Activated CD4-positive, alpha-beta T cell treated with anti-CD3 and anti-CD28 coated beads, Interleukin-2, Interleukin-4, amounts not matched to agents 100 ng/mL and 50 ng/mL, durations not matched to agents 16 hours and 8 hours (primary cell): ENCODE measurements around the gene KRT36.

Experiments used
- DNase-seq: peaks from one replicate; pipeline ENCODE4 v3.0.0-alpha.2; 2020; ENCODE audit warnings: low spot score

The KRT36 gene

DNA sequence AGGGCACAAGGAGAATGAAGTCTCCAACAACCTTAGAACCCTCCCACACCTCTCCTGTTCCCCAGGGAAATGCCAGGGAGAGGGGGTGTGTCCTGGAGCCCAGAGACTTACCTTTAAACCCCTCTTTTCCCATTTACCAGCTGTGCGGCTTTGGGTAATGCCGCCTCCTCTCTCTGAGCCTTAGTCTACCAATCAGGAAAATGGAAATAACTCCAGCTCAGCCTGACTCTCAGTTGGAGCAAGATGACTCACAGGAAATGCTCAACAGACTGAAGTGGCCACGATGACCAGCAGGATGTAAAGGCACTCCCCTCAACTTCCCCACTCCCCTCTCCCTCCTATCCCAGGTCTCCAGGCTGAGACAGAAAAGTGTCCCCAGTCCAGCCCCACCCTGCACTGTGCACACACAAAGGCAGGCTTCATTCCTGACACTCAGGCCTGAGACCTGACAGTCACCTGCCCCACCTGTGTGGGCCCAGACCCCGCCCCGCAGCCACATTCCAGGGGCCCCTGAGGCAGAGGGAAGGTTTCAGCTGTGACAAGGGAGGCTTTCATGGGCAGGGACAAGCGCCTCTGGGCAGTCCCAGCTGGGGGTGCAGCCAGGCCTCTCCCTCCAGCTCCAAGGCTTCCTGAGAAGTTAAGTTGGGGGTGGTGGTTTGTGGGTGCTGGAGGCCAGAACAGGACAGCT is 32.0 kb upstream of the KRT36 start:
- DNase-seq, result no peak

DNA sequence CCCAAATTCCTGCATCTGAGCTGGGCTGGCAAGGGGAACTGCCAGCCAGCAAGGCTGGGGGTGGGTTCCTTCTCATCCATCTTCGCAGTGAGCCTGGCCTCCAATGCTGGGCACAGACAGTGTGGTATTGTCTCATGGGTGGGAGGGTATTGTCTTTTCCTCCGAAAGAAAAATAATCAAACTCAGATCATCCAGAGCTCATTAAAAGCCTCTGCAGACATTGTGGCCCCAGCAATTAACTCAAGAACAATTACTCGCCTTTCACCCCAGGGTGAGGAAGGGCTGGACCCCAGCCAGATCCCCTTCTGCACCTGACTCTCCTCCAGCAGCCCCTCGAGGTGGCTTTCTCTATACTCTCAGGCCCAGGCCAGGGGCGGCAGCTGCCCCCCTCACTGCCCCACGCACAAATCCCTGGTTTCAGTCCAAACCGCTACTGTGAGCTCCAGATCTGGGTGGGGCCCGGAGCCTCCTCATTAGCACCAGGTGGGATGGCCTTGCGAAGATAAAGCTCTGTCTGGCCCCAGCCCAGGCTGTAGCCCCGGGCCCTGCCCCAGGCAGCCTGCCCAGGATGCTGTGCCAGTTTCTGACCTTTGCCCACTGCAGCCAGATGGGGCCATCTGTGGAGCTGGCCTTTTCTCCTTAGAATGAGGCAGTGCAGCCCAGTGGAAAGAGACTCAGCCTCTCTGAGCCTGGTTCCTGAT is 31.3 kb upstream of the KRT36 start:
- DNase-seq, result no peak

DNA sequence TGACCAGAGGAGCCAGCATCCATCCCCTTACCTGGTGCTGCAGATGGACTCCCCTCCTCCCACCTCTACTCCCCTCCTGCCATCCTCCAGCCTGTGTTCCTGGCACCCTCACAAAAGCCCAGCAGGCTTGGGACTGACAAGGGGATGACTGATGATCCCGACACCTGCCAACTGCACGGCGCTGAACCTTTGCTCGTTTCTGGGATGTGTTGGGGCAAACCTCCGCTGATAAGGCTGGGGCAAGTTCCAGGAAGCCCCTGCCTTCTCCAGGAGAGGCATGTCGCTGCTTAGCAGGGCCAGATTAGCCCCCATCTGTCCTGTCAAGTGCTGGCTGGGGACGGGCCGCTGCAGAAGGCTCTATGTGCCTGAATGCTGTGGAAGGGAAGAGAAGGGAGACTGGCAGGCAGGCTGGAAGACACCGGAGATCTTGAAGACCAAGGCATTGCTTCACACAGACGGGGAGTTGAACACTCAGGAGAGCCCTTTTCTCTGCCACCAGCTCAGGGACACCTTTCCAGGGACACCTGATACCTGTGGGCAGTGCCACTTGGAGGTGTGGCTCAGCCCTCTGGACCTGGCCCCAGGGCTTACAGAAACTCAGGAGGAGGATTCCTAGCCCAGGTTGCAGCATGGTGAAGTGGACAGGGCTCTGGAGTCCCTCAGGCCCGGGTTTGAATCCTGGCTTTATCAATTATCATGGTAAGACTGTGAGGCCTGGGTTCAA is 30.0 kb upstream of the KRT36 start:
- DNase-seq, result no peak

DNA sequence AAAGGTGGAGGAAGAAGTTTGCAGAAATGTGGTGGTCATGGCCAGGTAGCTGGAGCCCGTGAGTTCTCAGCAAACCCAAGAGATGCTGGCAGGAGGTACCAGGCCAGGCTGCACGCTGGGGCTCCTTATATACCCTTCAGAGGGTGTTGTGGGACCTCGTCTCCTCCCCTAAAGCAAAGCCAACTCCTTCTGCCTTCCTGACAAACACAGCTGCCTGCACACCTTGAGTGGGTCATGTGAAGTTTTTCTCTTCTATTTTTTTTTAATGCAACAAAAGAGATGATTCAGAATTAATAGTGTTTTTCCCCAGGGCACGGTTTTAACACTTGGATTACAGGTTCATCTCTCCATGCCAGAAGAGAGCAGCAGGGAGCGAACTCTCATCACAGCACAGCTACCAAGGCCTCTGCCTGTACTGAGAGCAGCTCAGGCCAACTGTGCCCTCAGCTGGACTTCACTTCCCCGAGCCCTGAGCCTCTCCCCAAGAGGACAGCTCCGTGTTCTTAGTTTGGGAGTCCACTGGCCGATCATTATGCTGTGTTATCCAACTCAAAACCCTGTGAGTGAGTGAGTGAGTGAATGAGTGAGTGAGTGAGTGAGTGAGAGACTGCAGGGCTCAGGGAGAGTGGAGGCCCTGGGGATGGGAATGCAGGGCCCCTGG is 29.2 kb upstream of the KRT36 start, which contains the start of gene KRT15:
KRT15 (minus strand) TSS at position 102 of the 661 bp plus-strand sequence; CDS start at position 39, 63 bp downstream.
- DNase-seq, result no peak

DNA sequence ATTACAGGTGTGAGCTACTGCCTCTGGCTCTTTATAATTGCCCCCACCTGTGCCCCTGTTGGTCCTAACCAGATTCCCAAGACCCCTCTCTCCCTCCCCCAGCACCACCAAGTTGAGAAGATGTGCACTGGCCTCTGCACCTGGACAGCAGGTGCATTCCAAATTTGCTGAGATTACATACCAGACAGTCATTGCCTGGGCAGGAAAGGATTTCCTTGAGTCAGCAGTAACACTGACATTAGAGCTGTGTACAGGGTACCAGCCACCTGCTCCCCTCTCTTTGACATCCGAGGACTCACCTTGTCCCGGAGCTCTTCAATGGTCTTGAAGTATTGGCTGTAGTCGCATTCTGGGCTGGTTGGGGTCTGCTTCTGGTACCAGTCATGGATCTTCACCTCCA is 28.3 kb upstream of the KRT36 start:
- no peak for DNase-seq

DNA sequence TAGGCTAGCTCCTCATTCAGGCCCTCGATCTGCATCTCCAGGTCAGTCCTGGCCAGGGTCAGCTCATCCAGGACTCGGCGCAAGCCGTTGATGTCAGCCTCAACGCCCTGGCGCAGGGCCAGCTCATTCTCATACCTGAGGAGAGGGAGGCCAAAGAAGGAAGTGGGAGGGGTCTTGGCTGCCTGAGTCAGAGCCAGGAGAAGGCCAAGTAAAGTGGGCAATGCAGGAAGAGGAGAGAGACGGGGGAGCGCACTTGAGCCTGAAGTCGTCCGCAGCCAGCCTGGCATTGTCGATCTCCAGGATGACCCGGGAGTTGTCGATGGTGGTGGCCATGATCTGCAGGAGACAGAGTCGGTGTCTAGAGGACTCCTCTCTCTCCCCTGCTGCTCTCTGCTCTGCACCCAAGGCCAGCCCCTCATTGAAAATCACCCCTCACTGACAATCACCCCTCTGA is 27.1 kb upstream of the KRT36 start:
- DNase-seq, result no peak

DNA sequence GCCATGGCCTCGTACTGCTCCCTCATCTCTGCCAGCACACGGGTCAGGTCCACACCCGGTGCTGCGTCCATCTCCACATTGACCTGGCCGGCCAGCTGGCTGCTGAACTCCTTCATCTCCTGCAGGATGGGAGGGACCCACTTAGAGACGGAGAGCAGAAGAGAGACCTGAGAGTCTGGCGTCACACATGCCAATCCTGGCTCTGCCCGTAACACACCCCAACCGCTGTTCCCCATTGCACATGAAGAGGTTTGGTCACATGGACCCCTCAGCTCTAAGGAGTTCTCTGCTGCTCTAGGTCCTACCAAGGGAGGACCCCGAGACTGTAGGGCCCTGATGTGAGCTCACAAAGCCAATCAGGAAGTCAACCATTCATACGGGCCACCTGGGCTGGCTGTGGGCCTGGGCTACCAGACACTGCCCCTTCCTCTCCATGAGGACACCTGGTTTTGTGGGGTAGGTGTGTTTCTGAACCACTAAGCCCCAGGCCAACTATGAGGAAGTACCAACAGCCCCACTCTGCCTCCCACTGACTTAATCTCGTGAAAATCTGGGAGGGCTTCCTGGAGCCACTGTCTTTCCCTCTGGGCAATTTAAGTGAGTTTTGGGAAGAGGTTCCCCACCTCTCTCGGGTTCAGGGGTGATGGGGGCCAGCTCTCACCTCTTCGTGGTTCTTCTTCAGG is 26.6 kb upstream of the KRT36 start:
- DNase-seq, result no peak

DNA sequence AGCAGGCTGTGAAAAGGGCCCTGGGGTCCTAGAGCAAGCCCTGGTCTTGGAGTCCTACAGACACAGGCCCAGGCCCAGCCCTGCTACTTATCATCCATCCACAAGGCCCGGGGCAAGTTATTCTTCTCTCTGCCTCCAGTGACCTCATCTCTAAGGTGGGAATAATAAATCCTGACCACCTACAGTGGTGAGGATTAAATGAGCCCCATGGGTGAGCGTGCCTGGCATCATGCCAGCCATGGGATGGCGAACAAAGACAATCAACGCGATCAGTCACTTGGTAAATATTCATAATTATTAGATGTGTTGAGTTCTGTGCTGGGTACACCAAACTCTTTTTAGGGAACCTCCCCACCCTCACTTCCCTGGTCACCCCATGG is 23.4 kb upstream of the KRT36 start:
- DNase-seq, result no peak

DNA sequence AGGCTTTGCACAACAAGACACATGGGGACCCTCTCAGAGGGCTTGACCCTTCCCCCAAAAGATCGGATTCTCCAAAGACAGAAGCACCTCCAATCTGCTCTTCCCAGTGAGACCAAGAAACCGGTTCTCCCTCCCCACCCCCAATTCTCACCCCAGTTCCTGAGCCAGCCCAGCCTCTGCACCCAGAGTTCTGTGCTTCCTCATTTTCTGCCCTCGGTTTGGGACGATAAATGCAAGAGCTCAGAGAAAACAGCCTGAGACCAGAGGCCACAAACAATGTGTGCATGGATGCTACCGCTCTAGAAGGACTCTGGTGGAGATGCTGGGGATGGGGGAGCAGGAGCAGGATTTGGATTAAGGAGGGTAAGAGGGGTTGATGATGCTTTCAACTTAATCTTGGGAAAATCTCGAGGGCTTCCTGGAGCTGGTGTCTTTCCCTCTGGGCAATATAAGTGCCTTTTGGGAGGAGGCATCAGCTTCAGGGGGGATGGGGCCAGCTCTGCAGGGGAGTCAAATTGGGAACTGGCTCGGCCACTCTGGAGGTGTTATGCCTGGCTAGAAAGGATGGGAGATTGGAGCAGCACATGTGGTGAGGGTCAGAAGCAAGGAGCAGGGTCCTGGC is 22.9 kb upstream of the KRT36 start:
- DNase-seq, result no peak

DNA sequence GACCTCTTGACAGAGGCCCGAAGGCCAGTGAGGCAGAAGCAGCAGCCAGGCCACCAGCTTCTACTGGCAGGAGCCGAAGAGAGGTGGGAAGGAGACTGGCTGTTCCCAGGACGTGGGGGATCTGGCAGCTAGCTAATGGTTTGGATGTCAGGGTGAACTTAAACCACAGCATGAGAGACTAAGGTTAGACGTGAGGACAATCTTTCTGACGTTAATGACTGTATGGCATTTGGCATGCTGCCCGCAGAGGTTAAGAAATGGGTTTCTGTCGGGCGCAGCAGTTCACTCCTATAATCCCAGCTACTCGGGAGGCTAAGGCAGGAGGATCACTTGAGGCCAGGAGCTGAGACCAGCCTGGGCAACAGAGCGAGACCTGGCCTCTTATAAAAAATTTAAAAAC is 22.0 kb upstream of the KRT36 start:
- no peak for DNase-seq

DNA sequence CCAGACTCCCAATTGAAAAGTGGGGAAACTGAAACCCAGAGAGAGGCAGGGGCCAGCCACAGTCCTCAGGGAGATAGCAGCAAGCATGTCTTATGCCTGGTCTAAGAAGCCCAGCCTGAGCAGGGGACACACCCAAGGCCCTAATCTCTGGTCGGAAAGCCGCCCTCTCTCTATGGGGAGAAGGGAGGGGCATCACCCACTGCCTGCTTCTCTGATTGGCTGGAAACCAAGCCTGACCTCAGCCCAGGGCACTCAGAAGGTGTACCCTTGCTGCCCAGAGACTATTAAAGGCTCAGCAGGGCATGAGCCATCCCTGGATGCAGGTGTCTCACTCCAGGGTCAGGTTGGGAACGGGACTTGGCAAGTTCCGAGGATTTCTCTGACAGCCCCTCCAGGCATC is 21.4 kb upstream of the KRT36 start:
- no peak for DNase-seq

DNA sequence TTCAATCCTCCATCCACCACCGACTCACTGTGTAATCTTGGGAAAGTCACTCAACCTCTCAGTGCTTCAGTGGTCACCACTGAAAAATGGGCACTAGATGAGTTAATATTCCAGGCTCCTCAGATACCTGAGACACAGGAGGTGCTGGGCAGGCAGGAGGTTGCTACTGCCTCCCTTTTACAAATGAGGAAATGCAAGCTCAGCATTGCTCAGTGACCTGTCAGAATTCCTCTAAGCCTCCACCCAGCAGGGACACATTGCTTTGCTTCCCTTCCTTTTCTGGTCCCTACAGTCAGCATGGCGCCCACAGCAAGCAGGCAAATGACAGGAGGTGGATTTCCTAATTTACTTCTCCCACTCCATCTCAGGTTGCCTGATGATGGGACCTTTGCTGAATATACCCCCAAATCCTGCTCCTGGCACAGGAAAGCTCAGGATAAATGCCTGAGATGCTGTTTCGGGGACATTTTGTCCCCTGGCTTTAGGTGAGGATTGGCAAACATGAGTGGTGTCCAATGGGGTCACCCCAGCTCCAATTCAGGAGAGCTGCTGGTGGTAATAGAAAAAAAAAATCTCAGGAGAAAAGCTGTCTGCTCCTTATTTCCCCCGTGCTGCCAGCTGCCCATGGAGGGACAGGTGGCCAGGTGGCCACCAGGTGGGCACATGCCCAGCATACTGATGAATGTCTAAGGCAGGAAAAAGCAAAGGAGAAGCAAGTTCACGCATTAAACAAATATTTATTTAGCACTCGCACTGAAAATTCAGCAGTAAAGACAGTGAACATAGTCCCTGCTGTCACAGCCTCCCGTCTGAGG is 20.7 kb upstream of the KRT36 start:
- DNase-seq, result no peak

DNA sequence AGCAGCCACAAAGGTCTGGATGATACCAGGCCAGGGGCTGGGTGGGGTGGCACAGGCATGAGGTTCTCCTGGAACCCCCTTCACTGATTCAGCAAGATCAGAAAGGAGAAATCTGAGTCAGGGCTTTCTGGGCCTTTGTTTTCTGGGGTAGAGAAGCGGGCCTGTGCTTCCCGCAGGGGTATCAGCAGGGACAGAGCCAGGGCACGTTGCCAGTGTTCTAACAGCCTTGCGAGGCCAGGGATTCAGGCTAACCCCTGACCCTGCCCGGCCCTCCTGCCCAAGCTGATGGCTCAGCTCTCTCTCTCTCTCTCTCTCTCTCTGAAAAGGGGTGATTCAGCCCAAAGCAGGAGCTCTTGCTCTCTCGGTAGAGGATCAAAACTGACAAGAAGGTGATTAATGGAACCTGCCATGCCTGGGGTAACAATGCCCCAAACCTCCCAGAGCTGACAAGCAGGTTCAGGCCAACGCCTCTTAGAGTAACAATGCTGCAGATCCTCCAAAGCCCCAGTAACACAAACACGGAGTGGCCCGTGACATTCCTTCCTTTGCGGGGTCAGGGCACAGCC is 17.7 kb upstream of the KRT36 start:
- DNase-seq, result no peak

DNA sequence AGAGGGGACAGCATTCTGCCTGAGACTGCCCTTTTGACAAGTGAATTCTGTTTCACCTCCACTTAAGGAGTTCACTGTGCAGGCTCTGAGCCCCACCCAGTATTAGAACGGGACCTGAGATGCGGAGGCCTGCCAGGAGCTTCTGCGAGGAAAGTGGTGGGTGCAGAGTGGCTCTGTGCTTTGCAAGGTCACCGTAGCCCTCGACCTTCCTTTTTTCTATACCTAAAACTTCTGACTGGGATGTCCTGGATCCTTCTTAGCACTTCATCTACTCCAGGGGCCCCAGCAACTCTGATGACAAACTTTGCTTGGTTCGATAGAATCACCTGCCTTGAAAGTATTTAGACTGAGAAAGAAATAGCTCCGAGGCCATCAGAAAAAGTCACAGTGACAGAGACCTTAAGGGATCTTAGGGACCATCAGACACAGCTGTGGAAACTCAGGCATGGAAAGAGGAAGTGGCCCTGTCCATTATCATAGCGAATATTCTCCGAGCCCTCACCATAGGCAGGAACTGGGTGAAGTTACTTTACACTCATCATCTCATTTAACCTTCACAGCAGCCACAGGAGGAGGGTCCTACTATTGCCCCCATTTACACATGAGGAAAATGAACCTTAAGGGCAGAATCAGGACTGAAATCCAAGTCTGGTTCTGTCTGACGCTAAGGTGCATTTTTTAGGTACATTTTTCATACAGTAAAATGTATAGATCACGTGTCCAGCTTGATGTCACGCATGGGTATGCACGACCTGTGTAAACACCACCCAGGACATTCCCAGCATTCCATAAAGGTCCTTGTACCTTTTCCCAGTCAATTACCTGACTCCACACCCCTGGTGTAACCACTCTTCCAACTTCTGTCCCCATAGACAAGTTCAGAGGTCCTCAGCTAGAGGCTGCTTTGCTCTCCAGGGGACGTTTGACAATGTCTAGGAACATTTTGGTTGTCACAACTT is 16.4 kb upstream of the KRT36 start:
- DNase-seq, result no peak

DNA sequence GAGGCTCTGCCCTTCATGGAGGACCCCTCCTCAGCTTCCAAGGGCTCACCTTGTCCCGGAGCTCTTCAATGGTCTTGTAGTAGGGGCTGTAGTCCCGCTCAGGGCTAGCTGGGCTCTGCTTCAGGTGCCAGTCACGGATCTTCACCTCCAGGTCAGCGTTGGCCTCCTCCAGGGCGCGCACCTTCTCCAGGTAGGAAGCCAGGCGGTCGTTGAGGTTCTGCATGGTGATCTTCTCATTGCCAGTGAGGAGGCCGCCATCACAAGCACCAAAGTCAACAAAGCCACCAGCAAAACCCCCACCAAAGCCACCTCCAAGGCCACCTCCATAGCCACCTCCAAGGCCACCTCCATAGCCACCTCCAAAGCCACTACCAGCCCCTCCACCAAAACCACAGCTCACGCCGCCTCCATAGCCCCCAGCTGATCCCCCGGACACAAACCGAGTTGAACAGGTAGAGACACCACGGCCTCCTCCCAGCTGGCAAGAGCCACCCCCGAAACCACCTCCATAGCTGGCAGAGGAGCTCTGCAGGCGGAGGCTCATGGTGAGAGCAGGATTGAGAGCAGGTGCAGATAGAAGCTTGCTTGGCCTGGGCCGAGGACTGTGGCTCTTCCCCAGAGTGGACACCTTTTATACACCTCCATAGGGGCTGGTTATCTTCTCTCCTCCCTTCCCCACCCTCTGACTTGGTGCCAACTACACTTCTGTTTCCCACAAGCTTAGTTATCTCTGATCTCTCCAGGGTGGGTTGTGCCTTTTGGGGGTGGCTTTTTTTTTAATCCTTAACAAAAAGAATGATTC is 15.5 kb upstream of the KRT36 start, which contains the start of gene KRT13:
KRT13 (minus strand) TSS at position 606 of the 802 bp plus-strand sequence; CDS start at position 544, 62 bp downstream.
- no peak for DNase-seq

DNA sequence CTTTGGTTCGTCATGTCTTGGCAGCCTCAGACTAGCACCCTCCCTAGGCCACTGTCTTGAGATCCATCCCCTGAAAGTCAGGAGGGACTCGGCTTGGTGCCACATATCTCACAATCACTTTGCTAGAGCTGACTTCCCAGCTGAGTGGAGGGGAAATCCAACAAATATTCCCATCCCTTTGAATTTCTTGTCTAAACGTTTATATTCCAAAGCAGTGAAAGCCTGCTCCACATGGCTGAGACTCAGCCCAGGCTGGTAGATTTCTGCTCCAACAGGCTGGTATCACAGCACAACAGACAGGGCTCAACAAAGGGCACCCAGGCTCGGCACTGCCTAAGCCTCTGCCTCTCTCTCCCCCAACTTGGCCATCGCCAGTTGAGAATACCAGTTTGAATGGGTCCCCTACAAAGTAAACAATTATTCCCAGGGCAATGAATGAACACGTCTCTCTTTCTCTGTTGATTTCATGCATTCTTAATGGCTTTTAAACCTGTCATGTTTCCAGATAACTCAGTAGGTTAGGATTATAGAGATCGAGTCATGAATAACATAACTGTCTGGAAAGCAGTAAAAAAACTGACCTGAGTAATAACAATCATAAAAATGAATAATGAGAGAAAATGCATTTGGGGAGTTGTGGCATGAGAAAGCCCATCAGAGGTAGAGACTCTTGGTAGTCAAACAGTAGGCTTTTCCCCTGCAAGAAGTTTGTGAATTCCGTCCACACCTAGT is 14.7 kb upstream of the KRT36 start:
- DNase-seq, result no peak

DNA sequence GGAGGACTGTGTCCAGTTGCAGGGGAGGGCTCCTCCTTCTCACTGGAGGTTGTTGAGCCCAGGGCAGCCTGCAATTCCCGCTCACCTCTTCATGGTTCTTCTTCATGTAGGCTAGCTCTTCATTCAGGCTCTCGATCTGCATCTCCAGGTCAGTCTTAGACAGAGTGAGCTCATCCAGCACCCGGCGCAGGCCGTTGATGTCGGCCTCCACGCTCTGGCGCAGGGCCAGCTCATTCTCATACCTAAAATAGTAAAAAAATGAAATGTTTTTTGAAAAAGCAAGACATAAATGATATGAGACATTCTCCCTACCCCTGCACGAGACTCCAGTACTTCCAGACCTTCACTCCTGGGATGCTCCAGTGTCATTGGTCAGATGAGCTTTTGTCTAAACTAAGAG is 13.5 kb upstream of the KRT36 start:
- no peak for DNase-seq
